Endothelial cell of umbilical vein (primary cell): ENCODE results near the gene SPTLC2. TPM values are rescaled to one million over a fixed set of nuclear protein-coding genes. Genes with fewer than 3 reads are reported as not detected.

Source experiments
- BruUV-seq: library from RNA; stranded (reverse); fragments of 400-500 nt; replicated peaks from 2 replicates; lab custom pipeline; 2021; lab: Mats Ljungman, UMichigan
- CTCF ChIA-PET: fragments of 300-600, 350-600 bp; sonication (Branson Sonifier 250); formaldehyde crosslinking; loops from one replicate; lab custom pipeline; 2021; ENCODE audit warnings: antibody characterized with exemption, inconsistent platforms; lab: Charles Lee
- POLR2A ChIA-PET: fragments of 300-600, 350-600 bp; sonication (Branson Sonifier 250); formaldehyde crosslinking; loops from one replicate; lab custom pipeline; 2021; ENCODE audit warnings: antibody characterized with exemption, inconsistent platforms; lab: Charles Lee
- DNase-seq: peaks from one replicate; pipeline ENCODE4 v3.0.0-alpha.2; 2011; ENCODE audit warnings: low read depth, low spot score
- FAIRE-seq: peaks from 2 replicates; lab custom pipeline; 2011; peaks lifted over from hg19 to GRCh38; lab: Jason Lieb, UNC
- H2AFZ ChIP-seq: 2 replicates; pipeline ENCODE4 v1.6.0; 2012; ENCODE audit warnings: low read depth, low read length, control low read depth, inconsistent platforms
- H3K27ac ChIP-seq: 2 replicates; pipeline ENCODE4 v1.5.1; 2011; ENCODE audit warnings: low read depth, mild to moderate bottlenecking, control low read depth, low read length, moderate library complexity; ENCODE audit not compliant: insufficient read depth
- H3K27me3 ChIP-seq, 2 experiments: 2 replicates each; pipeline versions ENCODE4 v1.6.0 to v1.6.1; 2011; ENCODE audit warnings: low read length in 2 of 2, mixed read lengths in 1 of 2; ENCODE audit not compliant: control insufficient read depth in 2 of 2, insufficient read depth in 2 of 2
- H3K36me3 ChIP-seq, 2 experiments: 2 replicates in 1 of 2; 3 replicates in 1 of 2; pipeline ENCODE4 v1.5.1; 2011; ENCODE audit warnings: low read length in 2 of 2, mild to moderate bottlenecking in 1 of 2, moderate library complexity in 1 of 2; ENCODE audit not compliant: control insufficient read depth in 2 of 2, insufficient read depth in 2 of 2; ENCODE audit errors: extremely low read depth in 1 of 2
- H3K4me1 ChIP-seq: 3 replicates; pipeline ENCODE4 v1.5.1; 2011; ENCODE audit warnings: mild to moderate bottlenecking, low read length; ENCODE audit not compliant: control insufficient read depth, insufficient read depth; ENCODE audit errors: extremely low read depth
- H3K4me2 ChIP-seq: 2 replicates; pipeline ENCODE4 v1.6.1; 2011; ENCODE audit warnings: low read length, control low read depth, mixed read lengths; ENCODE audit not compliant: insufficient read depth
- H3K4me3 ChIP-seq, 3 experiments: fragments of 200-600 bp in 1 of 3; sonication (generic), shearing (Covaris generic) in 1 of 3; replicated peaks in 1 of 3; 2 replicates each; pipeline ENCODE4 v1.5.1; 2011 to 2016; ENCODE audit warnings: control low read depth in 3 of 3, low read length in 3 of 3, mild to moderate bottlenecking in 2 of 3, inconsistent platforms in 1 of 3, low read depth in 1 of 3, moderate library complexity in 1 of 3; ENCODE audit not compliant: insufficient read depth in 1 of 3
- H3K79me2 ChIP-seq: 2 replicates; pipeline ENCODE4 v1.6.0; 2012; ENCODE audit warnings: low read length, inconsistent platforms; ENCODE audit not compliant: control insufficient read depth, insufficient read depth
- H3K9ac ChIP-seq: replicated peaks from 2 replicates; pipeline ENCODE3; 2011; ENCODE audit warnings: low read length, control low read depth; ENCODE audit not compliant: insufficient read depth; ENCODE audit errors: extremely low read depth
- H3K9me1 ChIP-seq: replicated peaks from 3 replicates; pipeline ENCODE4 v1.6.0; 2011; ENCODE audit warnings: mild to moderate bottlenecking, low read length; ENCODE audit not compliant: control insufficient read depth, insufficient read depth; ENCODE audit errors: extremely low read depth
- H3K9me3 ChIP-seq: replicated peaks from 2 replicates; pipeline ENCODE4 v1.5.1; 2012; ENCODE audit warnings: low read length, inconsistent platforms; ENCODE audit not compliant: control insufficient read depth, insufficient read depth
- H4K20me1 ChIP-seq: replicated peaks from 2 replicates; pipeline ENCODE3; 2011; ENCODE audit warnings: mild to moderate bottlenecking, low read length; ENCODE audit not compliant: control insufficient read depth, insufficient read depth; ENCODE audit errors: extremely low read depth
- CTCF ChIP-seq, 2 donors: IDR thresholded peaks; 1 replicate in 1 of 2; 2 replicates in 1 of 2; pipeline ENCODE4 v1.5.1; 2011; ENCODE audit warnings: low read length in 2 of 2, mild to moderate bottlenecking in 2 of 2, moderate library complexity in 2 of 2, control low read depth in 1 of 2, inconsistent platforms in 1 of 2, low read depth in 1 of 2; ENCODE audit not compliant: insufficient read depth in 1 of 2; ENCODE audit errors: extremely low read depth in 1 of 2
- EZH2 ChIP-seq: IDR thresholded peaks from 2 replicates; pipeline ENCODE4 v1.6.1; 2012; ENCODE audit warnings: borderline replicate concordance, low read depth, mild to moderate bottlenecking, moderate library complexity, low read length, inconsistent platforms; ENCODE audit not compliant: severe bottlenecking
- FOS ChIP-seq: IDR thresholded peaks from 2 replicates; pipeline ENCODE4 v1.6.1; 2011; ENCODE audit warnings: mild to moderate bottlenecking, low read length, moderate library complexity, borderline replicate concordance; ENCODE audit not compliant: insufficient read depth
- GATA2 ChIP-seq: IDR thresholded peaks from 2 replicates; pipeline ENCODE4 v1.7.0; 2011; ENCODE audit warnings: low read depth, mild to moderate bottlenecking, moderate library complexity, mixed read lengths, low read length; ENCODE audit not compliant: insufficient read length, insufficient read depth
- JUN ChIP-seq: IDR thresholded peaks from 2 replicates; pipeline ENCODE4 v1.6.1; 2011; ENCODE audit warnings: borderline replicate concordance, low read depth; ENCODE audit not compliant: insufficient read length, insufficient read depth
- MAX ChIP-seq: IDR thresholded peaks from 2 replicates; pipeline ENCODE4 v1.6.1; 2011; ENCODE audit not compliant: insufficient read depth, insufficient read length
- MYC ChIP-seq: IDR thresholded peaks from one replicate; pipeline ENCODE4 v1.6.1; 2011; ENCODE audit warnings: mild to moderate bottlenecking, low read depth, low read length
- POLR2A ChIP-seq: IDR thresholded peaks from 2 replicates; pipeline ENCODE4 v1.6.1; 2012; ENCODE audit warnings: low read depth, mild to moderate bottlenecking, control low read depth, low read length
- POLR2AphosphoS5 ChIP-seq: IDR thresholded peaks from 2 replicates; pipeline ENCODE4 v1.6.1; 2012; ENCODE audit warnings: low read depth, mild to moderate bottlenecking, control low read depth, low read length, moderate library complexity; ENCODE audit not compliant: insufficient read depth
- dilution Hi-C: fragments of 300-500 bp; cut with MboI; formaldehyde crosslinking; loops from one replicate; pipeline ENCODE4 v1.15.0; 2019; ENCODE audit warnings: low sequenced_read_pairs; ENCODE audit not compliant: extremely low pct_ligation_motif_present
- intact Hi-C: fragments of 100-400 bp; cut with micrococcal nuclease; formaldehyde crosslinking; loops from one replicate; pipeline ENCODE4 v1.10.0; 2022
- polyA plus RNA-seq, 4 experiments: library from polyadenylated mRNA; depleted of rRNA in 3 of 4; stranded (reverse) in 3 of 4; unstranded in 1 of 4; fragments of >200 nt; gene quantifications; 2 replicates each; pipeline versions ENCODE4 v1.2.1 to v1.2.3, GENCODE V29; 2011 to 2012; ENCODE audit warnings: missing spikeins in 1 of 4
- total RNA-seq: library from RNA; stranded (reverse); gene quantifications from 2 replicates; pipeline ENCODE4 v1.2.3, GENCODE V29; 2021

The SPTLC2 gene
- total and polyA plus RNA-seq, 2 donors (not counting 3 experiments of a cell fraction or from before 2014, with no cell fraction given): 19.1 to 71.3 TPM

- no peak for DNase-seq
Measured at GRCh38 chr14:77570706-77571268, 45.6 kb downstream of the SPTLC2 start.

More at GRCh38 chr14:77570706-77571268, 45.6 kb downstream of the SPTLC2 start:
- Histone ChIP-seq H3K27ac (no peak overlapping the region), H3K36me3 (peaks cover 3 to 4% of the 10 kb centered on the region in 2 experiments), H2AFZ (no peak overlapping the region), H3K4me1 (no peaks in the 10 kb centered on the region), H3K9me1 (no peaks in the 10 kb centered on the region), H3K4me3 (no peak overlapping the region), H3K27me3 (no peaks in the 10 kb centered on the region), H4K20me1 (no peaks in the 10 kb centered on the region), H3K9ac (no peak overlapping the region), H3K9me3 (no peaks in the 10 kb centered on the region), H3K4me2 (no peak overlapping the region), H3K79me2 (peaks cover 32% of the 10 kb centered on the region)
- TF ChIP-seq EZH2: no peak
- TF ChIP-seq MYC: no peak
- TF ChIP-seq JUN: no peak
- TF ChIP-seq GATA2: no peak
- no peak for TF ChIP-seq FOS
- no peak for TF ChIP-seq MAX
- no peak for TF ChIP-seq CTCF (IDR thresholded peaks at IDR 0.05; ENCODE audit: extremely low read depth in 1 of 2, insufficient read depth in 1 of 2, low read depth in 1 of 2, low read length in 2 of 2)
- no peak for TF ChIP-seq POLR2AphosphoS5
- no peak for TF ChIP-seq POLR2A
- POLR2A ChIA-PET: no interaction called here
- no peak for FAIRE-seq
- no TSS peak for BruUV-seq
- dilution Hi-C loops: no loop called here
- CTCF ChIA-PET: no interaction called here
- intact Hi-C loops: no loop called here
